Hepatocyte (in vitro differentiated cells): Measurements from ENCODE around the gene ANKRD66.

Experiments used
- CTCF ChIP-seq: fragments of 200-600 bp; sonication (generic); IDR thresholded peaks from 2 replicates; pipeline ENCODE4 v1.5.1; 2016; ENCODE audit warnings: antibody characterized with exemption, mild to moderate bottlenecking; ENCODE audit not compliant: poor library complexity
- EZH2 ChIP-seq: fragments of 200-600 bp; sonication (generic); IDR thresholded peaks from 2 replicates; pipeline ENCODE4 v1.6.1; 2016; ENCODE audit warnings: antibody characterized with exemption, mild to moderate bottlenecking, borderline replicate concordance
- EZH2phosphoT487 ChIP-seq: fragments of 200-600 bp; sonication (generic); IDR thresholded peaks from one replicate; pipeline ENCODE4 v1.6.1; 2018; ENCODE audit warnings: antibody characterized with exemption, mild to moderate bottlenecking, low read depth, moderate library complexity; ENCODE audit not compliant: unreplicated experiment, severe bottlenecking

- TF ChIP-seq CTCF: no peak
- no peak for TF ChIP-seq EZH2
- TF ChIP-seq EZH2phosphoT487: no peak
These were observed 52.9 kb downstream of the ANKRD66 start for GRCh38 chr6:46799657-46800056.
